CD14-positive monocyte (primary cell): ENCODE data around the gene ARL15. TPM values are rescaled to one million over a fixed set of nuclear protein-coding genes. Genes with fewer than 3 reads are reported as not detected.

ENCODE experiments used
- DNase-seq, 3 donors: peaks; one replicate each; pipeline ENCODE4 v3.0.0-alpha.2; 2011 to 2022
- H2AFZ ChIP-seq: 2 replicates; pipeline ENCODE4 v1.6.0; 2012; ENCODE audit warnings: mild to moderate bottlenecking, low read depth, low read length, inconsistent platforms; ENCODE audit not compliant: insufficient read depth, poor library complexity, severe bottlenecking
- H3K27ac ChIP-seq, 2 donors: 1 replicate in 1 of 2; 2 replicates in 1 of 2; pipeline ENCODE4 v1.5.1; 2012 to 2013; ENCODE audit warnings: low read length in 2 of 2, control low read depth in 1 of 2, inconsistent platforms in 1 of 2, low read depth in 1 of 2, mild to moderate bottlenecking in 1 of 2
- H3K27me3 ChIP-seq, 2 donors: one replicate each; pipeline versions ENCODE4 v1.6.0 to v1.6.1; 2011 to 2013; ENCODE audit warnings: low read length in 2 of 2; ENCODE audit not compliant: control insufficient read depth in 2 of 2, insufficient read depth in 2 of 2
- H3K36me3 ChIP-seq, 2 donors: replicated peaks in 1 of 2; 1 replicate in 1 of 2; 2 replicates in 1 of 2; pipeline versions ENCODE4 v1.5.1 to v1.6.1; 2012 to 2013; ENCODE audit warnings: low read length in 2 of 2, control low read depth in 1 of 2, inconsistent platforms in 1 of 2, mild to moderate bottlenecking in 1 of 2; ENCODE audit not compliant: insufficient read depth in 2 of 2, control insufficient read depth in 1 of 2
- H3K4me1 ChIP-seq, 2 donors: 1 replicate in 1 of 2; 2 replicates in 1 of 2; pipeline versions ENCODE4 v1.5.1 to v1.6.1; 2012 to 2013; ENCODE audit warnings: low read length in 2 of 2, control low read depth in 1 of 2, inconsistent platforms in 1 of 2, mild to moderate bottlenecking in 1 of 2, moderate library complexity in 1 of 2; ENCODE audit not compliant: insufficient read depth in 2 of 2, control insufficient read depth in 1 of 2
- H3K4me2 ChIP-seq: replicated peaks from 2 replicates; pipeline ENCODE3; 2012; ENCODE audit warnings: low read length, moderate library complexity, mild to moderate bottlenecking; ENCODE audit not compliant: poor library complexity, severe bottlenecking; ENCODE audit errors: extremely low read depth
- H3K4me3 ChIP-seq, 3 experiments: fragments of 200-600 bp in 1 of 3; sonication (generic) in 1 of 3; replicated peaks in 1 of 3; 1 replicate in 2 of 3; 2 replicates in 1 of 3; pipeline ENCODE4 v1.5.1; 2011 to 2013; ENCODE audit warnings: low read length in 3 of 3, mild to moderate bottlenecking in 3 of 3, control low read depth in 2 of 3, low read depth in 2 of 3, inconsistent platforms in 1 of 3, moderate library complexity in 1 of 3
- H3K79me2 ChIP-seq: 2 replicates; pipeline ENCODE4 v1.6.0; 2012; ENCODE audit warnings: mild to moderate bottlenecking, control low read depth, inconsistent platforms, low read length, moderate library complexity; ENCODE audit not compliant: insufficient read depth
- H3K9ac ChIP-seq: 2 replicates; pipeline ENCODE4 v1.6.0; 2017; ENCODE audit warnings: low read length, mild to moderate bottlenecking; ENCODE audit not compliant: insufficient read depth, poor library complexity, severe bottlenecking
- H3K9me3 ChIP-seq, 2 donors: replicated peaks in 1 of 2; 1 replicate in 1 of 2; 2 replicates in 1 of 2; pipeline versions ENCODE4 v1.5.1 to v1.6.1; 2012 to 2013; ENCODE audit warnings: low read length in 2 of 2, control low read depth in 1 of 2; ENCODE audit not compliant: control insufficient read depth in 1 of 2, insufficient read depth in 1 of 2
- H4K20me1 ChIP-seq: 2 replicates; pipeline ENCODE4 v1.6.0; 2012; ENCODE audit warnings: mild to moderate bottlenecking, low read length, control low read depth, moderate library complexity; ENCODE audit not compliant: insufficient read depth
- H3K27ac Mint-ChIP-seq, 7 donors: one replicate each; pipeline ENCODE4 v1.8.0; 2020; ENCODE audit warnings: mild to moderate bottlenecking in 7 of 7, mixed read lengths in 7 of 7, moderate library complexity in 6 of 7, inconsistent platforms in 2 of 7
- H3K27me3 Mint-ChIP-seq, 3 donors: one replicate each; pipeline ENCODE4 v1.8.0; 2021 to 2022; ENCODE audit warnings: low read depth in 3 of 3, mild to moderate bottlenecking in 3 of 3, mixed read lengths in 3 of 3, moderate library complexity in 3 of 3, inconsistent platforms in 1 of 3
- H3K36me3 Mint-ChIP-seq, 2 donors: one replicate each; pipeline ENCODE4 v1.8.0; 2020; ENCODE audit warnings: mixed read lengths in 2 of 2, inconsistent platforms in 1 of 2, mild to moderate bottlenecking in 1 of 2
- H3K4me1 Mint-ChIP-seq: one replicate; pipeline ENCODE4 v1.8.0; 2020; ENCODE audit warnings: mild to moderate bottlenecking, mixed read lengths
- H3K4me3 Mint-ChIP-seq, 2 donors: one replicate each; pipeline ENCODE4 v1.8.0; 2020; ENCODE audit warnings: mild to moderate bottlenecking in 2 of 2, mixed read lengths in 2 of 2, moderate library complexity in 1 of 2
- H3K9me3 Mint-ChIP-seq, 7 donors: one replicate each; pipeline ENCODE4 v1.8.0; 2020 to 2022; ENCODE audit warnings: mixed read lengths in 7 of 7, mild to moderate bottlenecking in 6 of 7, moderate library complexity in 6 of 7, inconsistent platforms in 2 of 7
- CTCF ChIP-seq: fragments of 200-600 bp; IDR thresholded peaks from one replicate; pipeline ENCODE4 v1.8.0; 2022; ENCODE audit warnings: antibody characterized with exemption, mild to moderate bottlenecking
- WGBS: methylation state at CpG from one replicate; pipeline ENCODE4 v1.1.5; 2013; ENCODE audit warnings: missing lambda C conversion rate; ENCODE audit not compliant: insufficient coverage; 5-methylcytosine and 5-hydroxymethylcytosine counted together
- intact Hi-C, 2 donors: fragments of 100-400 bp; cut with micrococcal nuclease; formaldehyde crosslinking; loops; one replicate each; pipeline versions ENCODE4 v1.15.0 to v1.15.1; 2023
- polyA plus RNA-seq, 3 donors: library from polyadenylated mRNA; depleted of rRNA in 1 of 3; unstranded in 2 of 3; stranded (reverse) in 1 of 3; fragments of 300-500 nt in 2 of 3; fragments of >200 nt in 1 of 3; fragmentation: Illumina TruSeq in 2 of 3; gene quantifications; 1 replicate in 2 of 3; 2 replicates in 1 of 3; pipeline ENCODE4 v1.2.3, GENCODE V29; 2012 to 2021

Gene ARL15
- polyA plus RNA-seq, 3 donors: 10.5 to 27.6 (median 18.0) TPM

GRCh38 chr5:54159153-54159892, 151.1 kb downstream of the ARL15 start:
- WGBS: 30% methylated on average over 2 of the region's 4 CpGs
- intact Hi-C loops: no loop called here
- no peak overlapping the region for H3K4me3 Mint-ChIP-seq
- Histone ChIP-seq H3K79me2 (no peaks in the 10 kb centered on the region), H3K9me3 (no peaks in the 10 kb centered on the region), H3K36me3 (peaks cover 5 to 11% of the 10 kb centered on the region in 2 donors), H3K9ac (no peak overlapping the region), H3K4me3 (no peak overlapping the region), H4K20me1 (no peaks in the 10 kb centered on the region), H2AFZ (no peak overlapping the region), H3K27ac (peak overlapping the region in 1 of 2 donors; percentile 17), H3K27me3 (no peaks in the 10 kb centered on the region), H3K4me1 (peaks cover 0 to 11% of the 10 kb centered on the region in 2 donors), H3K4me2 (no peak overlapping the region)
- peak; percentile 74 to 89 (median 77) for DNase-seq
- no peaks in the 10 kb centered on the region for H3K9me3 Mint-ChIP-seq
- peaks cover 5% of the 10 kb centered on the region for H3K4me1 Mint-ChIP-seq
- peaks cover 8 to 10% of the 10 kb centered on the region in 2 donors for H3K36me3 Mint-ChIP-seq
- H3K27me3 Mint-ChIP-seq: peaks cover 0 to 3% (median 0%) of the 10 kb centered on the region in 3 donors
- TF ChIP-seq CTCF: peak; percentile 28
- H3K27ac Mint-ChIP-seq: peak overlapping the region in 4 of 7 donors; percentile 18 to 78 (median 32)

- no peak overlapping the region for H3K9ac ChIP-seq
- H3K4me1 ChIP-seq: peaks cover 0 to 11% of the 10 kb centered on the region in 2 donors
- H3K36me3 ChIP-seq: peaks cover 5 to 11% of the 10 kb centered on the region in 2 donors
- no peak overlapping the region for H3K4me3 Mint-ChIP-seq
- H3K9me3 Mint-ChIP-seq: no peaks in the 10 kb centered on the region
- H3K9me3 ChIP-seq: no peaks in the 10 kb centered on the region
- WGBS: no CpG with 5 or more reads among the region's 1 CpG
- no peak overlapping the region for H3K27ac ChIP-seq
- H3K4me1 Mint-ChIP-seq: peaks cover 5% of the 10 kb centered on the region
- no peak overlapping the region for H3K4me2 ChIP-seq
- no peak overlapping the region for H3K27ac Mint-ChIP-seq
- DNase-seq: no peak
- peaks cover 13 to 16% of the 10 kb centered on the region in 2 donors for H3K36me3 Mint-ChIP-seq
- no peaks in the 10 kb centered on the region for H3K79me2 ChIP-seq
- H3K27me3 ChIP-seq: no peaks in the 10 kb centered on the region
- no peak overlapping the region for H3K4me3 ChIP-seq
- TF ChIP-seq CTCF: no peak
- peaks cover 0 to 3% (median 0%) of the 10 kb centered on the region in 3 donors for H3K27me3 Mint-ChIP-seq
- no peaks in the 10 kb centered on the region for H4K20me1 ChIP-seq
- H2AFZ ChIP-seq: no peak overlapping the region
- intact Hi-C loops: no loop called here
Measured at GRCh38 chr5:54156577-54156976, 153.8 kb downstream of the ARL15 start.
